Measurements from ENCODE around the gene AFTPH.

The AFTPH gene

GRCh38 chr2:64606479-64607363, 82.6 kb downstream of the AFTPH start:
- TF ChIP-seq CTCF (IDR thresholded peaks at IDR 0.05; ENCODE audit: insufficient read depth, low read length, poor library complexity, severe bottlenecking): no peak
- DNase-seq (ENCODE audit: extremely low read depth, insufficient read length): peak; percentile 88
- peak overlapping the region; percentile 42 for H3K4me3 ChIP-seq (replicated peaks; ENCODE audit: low read depth, low read length)
- H3K27me3 ChIP-seq (replicated peaks; ENCODE audit: control insufficient read depth, insufficient read depth, low read length): no peaks in the 10 kb centered on the region
- no peaks in the 10 kb centered on the region for H3K36me3 ChIP-seq (ENCODE audit: control insufficient read depth, insufficient read depth, low read length)

- no peaks in the 10 kb centered on the region for H3K36me3 ChIP-seq (ENCODE audit: control insufficient read depth, insufficient read depth, low read length)
- no peak for TF ChIP-seq CTCF (IDR thresholded peaks at IDR 0.05; ENCODE audit: insufficient read depth, low read length, poor library complexity, severe bottlenecking)
- no peaks in the 10 kb centered on the region for H3K27me3 ChIP-seq (replicated peaks; ENCODE audit: control insufficient read depth, insufficient read depth, low read length)
- H3K4me3 ChIP-seq (replicated peaks; ENCODE audit: low read depth, low read length): peak overlapping the region; percentile 42
- peak; percentile 37 for DNase-seq (ENCODE audit: extremely low read depth, insufficient read length)
These were observed 83.5 kb downstream of the AFTPH start for GRCh38 chr2:64607381-64608304.

GRCh38 chr2:64608867-64609226, 84.7 kb downstream of the AFTPH start:
- TF ChIP-seq CTCF (IDR thresholded peaks at IDR 0.05; ENCODE audit: insufficient read depth, low read length, poor library complexity, severe bottlenecking): no peak
- Histone ChIP-seq H3K4me3 (replicated peaks; ENCODE audit: low read depth, low read length) (peak overlapping the region; percentile 52), H3K36me3 (ENCODE audit: control insufficient read depth, insufficient read depth, low read length) (no peaks in the 10 kb centered on the region), H3K27me3 (replicated peaks; ENCODE audit: control insufficient read depth, insufficient read depth, low read length) (no peaks in the 10 kb centered on the region)
- no peak for DNase-seq (ENCODE audit: extremely low read depth, insufficient read length)

GRCh38 chr2:64609227-64609941, 85.3 kb downstream of the AFTPH start:
- peak overlapping the region; percentile 61 for H3K4me3 ChIP-seq (replicated peaks; ENCODE audit: low read depth, low read length)

More at GRCh38 chr2:64609227-64609941, 85.3 kb downstream of the AFTPH start:
- Histone ChIP-seq H3K36me3 (ENCODE audit: control insufficient read depth, insufficient read depth, low read length) (no peaks in the 10 kb centered on the region), H3K27me3 (replicated peaks; ENCODE audit: control insufficient read depth, insufficient read depth, low read length) (no peaks in the 10 kb centered on the region)
- peak; percentile 6 for TF ChIP-seq CTCF (IDR thresholded peaks at IDR 0.05; ENCODE audit: insufficient read depth, low read length, poor library complexity, severe bottlenecking)
- peak; percentile 82 for DNase-seq (ENCODE audit: extremely low read depth, insufficient read length)
